Body of pancreas (tissue), 4 donors: Measurements from ENCODE around the gene ZFP42. TPM values are rescaled to one million over a fixed set of nuclear protein-coding genes. Genes with fewer than 3 reads are reported as not detected.
"Not testable (repeated sequence)": the region's sequence is repeated elsewhere in the genome, so short reads cannot be mapped to it uniquely, and the experiment has no call there.

Experiments
- ATAC-seq: fragments of 150-250 bp; one replicate; pipeline ENCODE4 v1.9.1; 2016
- DNase-seq, 4 donors: peaks; one replicate each; pipeline ENCODE4 v3.0.0-alpha.2; 2019
- H3K27ac ChIP-seq, 4 donors: fragments of 200-600 bp; sonication (generic); 1 replicate in 3 of 4; 2 replicates in 1 of 4; pipeline versions ENCODE4 v1.5.1 to v1.6.1; 2016 to 2019; ENCODE audit warnings: mild to moderate bottlenecking in 1 of 4, mixed read lengths in 1 of 4, moderate library complexity in 1 of 4
- H3K27me3 ChIP-seq, 2 donors: fragments of 200-600 bp; sonication (generic); one replicate each; pipeline ENCODE4 v1.6.0; 2016; ENCODE audit warnings: mild to moderate bottlenecking in 1 of 2
- H3K36me3 ChIP-seq, 2 donors: fragments of 200-600 bp; sonication (generic); replicated peaks in 1 of 2; 2 replicates each; pipeline ENCODE4 v1.5.1; 2016; ENCODE audit warnings: low read depth in 2 of 2; ENCODE audit not compliant: insufficient read depth in 1 of 2
- H3K4me1 ChIP-seq: fragments of 200-600 bp; sonication (generic); one replicate; pipeline ENCODE4 v1.6.0; 2016
- H3K4me3 ChIP-seq, 2 donors: fragments of 200-600 bp; sonication (generic); 1 replicate in 1 of 2; 2 replicates in 1 of 2; pipeline ENCODE4 v1.5.1; 2016 to 2019
- H3K9me3 ChIP-seq, 3 donors: fragments of 200-600 bp; sonication (generic); 1 replicate in 2 of 3; 2 replicates in 1 of 3; pipeline ENCODE4 v1.5.1; 2016
- CTCF ChIP-seq, 7 experiments: fragments of 450-650 bp in 4 of 7; fragments of 200-600 bp in 3 of 7; sonication (generic) in 3 of 7; IDR thresholded peaks; one replicate each; pipeline ENCODE4 v1.5.1; 2016 to 2019; ENCODE audit warnings: antibody characterized with exemption in 7 of 7
- POLR2A ChIP-seq, 3 donors: fragments of 450-650 bp; IDR thresholded peaks; one replicate each; pipeline ENCODE4 v1.6.1; 2016; ENCODE audit warnings: antibody characterized with exemption in 3 of 3, mild to moderate bottlenecking in 2 of 3
- WGBS, 2 donors: methylation state at CpG; one replicate each; pipeline ENCODE4 v1.1.5; 2017; 5-methylcytosine and 5-hydroxymethylcytosine counted together
- intact Hi-C: fragments of 100-400 bp; cut with DNase I; formaldehyde crosslinking; loops from one replicate; pipeline ENCODE4 v1.15.1; 2023
- total RNA-seq, 2 donors: library from RNA; depleted of rRNA; stranded (reverse); fragments of >200 nt; gene quantifications; one replicate each; pipeline ENCODE4 v1.1.0, GENCODE V29; 2016

Gene ZFP42
- total RNA-seq, 2 donors from 2014 or later: 0.26 TPM; not detected in 1

GRCh38 chr4:187972135-187972534, 23.4 kb upstream of the ZFP42 start:
- intact Hi-C loops: no loop called here
- Histone ChIP-seq H3K36me3 (no peaks in the 10 kb centered on the region), H3K27me3 (no peaks in the 10 kb centered on the region), H3K4me3 (no peak overlapping the region), H3K9me3 (no peaks in the 10 kb centered on the region), H3K27ac (no peak overlapping the region), H3K4me1 (no peaks in the 10 kb centered on the region)
- TF ChIP-seq CTCF (IDR thresholded peaks at IDR 0.05) (no peak), POLR2A (IDR thresholded peaks at IDR 0.05) (no peak)
- 82 to 88% methylated on average over 5 of the region's 5 CpGs for WGBS, 2 donors
- DNase-seq (no peak), ATAC-seq (no peak)

- H3K27ac ChIP-seq: no peak overlapping the region
- no peak overlapping the region for H3K4me3 ChIP-seq
- H3K4me1 ChIP-seq: no peaks in the 10 kb centered on the region
- no peaks in the 10 kb centered on the region for H3K9me3 ChIP-seq
- WGBS, 2 donors: 92 to 94% methylated on average over 2 of the region's 2 CpGs
- no peaks in the 10 kb centered on the region for H3K36me3 ChIP-seq
- no peaks in the 10 kb centered on the region for H3K27me3 ChIP-seq
- DNase-seq (no peak), ATAC-seq (no peak)
- intact Hi-C loops: no loop called here
- TF ChIP-seq POLR2A (IDR thresholded peaks at IDR 0.05) (no peak), CTCF (IDR thresholded peaks at IDR 0.05) (no peak)
These were observed 11.8 kb upstream of the ZFP42 start for GRCh38 chr4:187983746-187984145.

- no peak for DNase-seq
- Histone ChIP-seq H3K36me3 (no peaks in the 10 kb centered on the region), H3K9me3 (no peaks in the 10 kb centered on the region), H3K4me3 (no peak overlapping the region), H3K27me3 (no peaks in the 10 kb centered on the region), H3K4me1 (no peaks in the 10 kb centered on the region), H3K27ac (no peak overlapping the region)
- WGBS, 2 donors: 56 to 80% methylated on average over 5 of the region's 5 CpGs
- no peak for ATAC-seq
- no peak for TF ChIP-seq POLR2A (IDR thresholded peaks at IDR 0.05)
- no peak for TF ChIP-seq CTCF (IDR thresholded peaks at IDR 0.05)
- intact Hi-C loops: no loop called here
These were observed 2.6 kb upstream of the ZFP42 start for GRCh38 chr4:187992971-187993370.

- Histone ChIP-seq H3K27me3 (no peaks in the 10 kb centered on the region), H3K27ac (no peak overlapping the region), H3K9me3 (no peaks in the 10 kb centered on the region), H3K4me3 (no peak overlapping the region), H3K4me1 (no peaks in the 10 kb centered on the region), H3K36me3 (no peaks in the 10 kb centered on the region)
- ATAC-seq (no peak), DNase-seq (no peak)
- intact Hi-C loops: no loop called here
- TF ChIP-seq POLR2A (IDR thresholded peaks at IDR 0.05) (no peak), CTCF (IDR thresholded peaks at IDR 0.05) (no peak)
- 30 to 63% methylated on average over 6 of the region's 6 CpGs for WGBS, 2 donors
These were observed 1.7 kb upstream of the ZFP42 start for GRCh38 chr4:187993827-187994226.

GRCh38 chr4:187996502-187997177, 1.1 kb downstream of the ZFP42 start:
- Histone ChIP-seq H3K27ac (no peak overlapping the region), H3K4me1 (no peaks in the 10 kb centered on the region), H3K4me3 (no peak overlapping the region), H3K36me3 (no peaks in the 10 kb centered on the region), H3K9me3 (no peaks in the 10 kb centered on the region), H3K27me3 (no peaks in the 10 kb centered on the region)
- DNase-seq (no peak), ATAC-seq (no peak)
- 15 to 21% methylated on average over 28 to 34 of the region's 34 CpGs for WGBS, 2 donors
- intact Hi-C loops: no loop called here
- TF ChIP-seq CTCF (IDR thresholded peaks at IDR 0.05) (no peak), POLR2A (IDR thresholded peaks at IDR 0.05) (no peak)

- WGBS, 2 donors: 73% methylated on average over 15 of the region's 15 CpGs
These were observed 2.4 kb downstream of the ZFP42 start for GRCh38 chr4:187997991-187998390.

More at GRCh38 chr4:187997991-187998390, 2.4 kb downstream of the ZFP42 start:
- H3K27me3 ChIP-seq, H3K9me3 ChIP-seq, intact Hi-C loops, DNase-seq, H3K27ac ChIP-seq, H3K36me3 ChIP-seq, ATAC-seq, H3K4me1 ChIP-seq, H3K4me3 ChIP-seq: not testable (repeated sequence)
